Spleen (tissue), 7 donors: Measurements from ENCODE around the gene CCDC102B.

Experiments
- POLR2A ChIP-seq, 3 donors: fragments of 450-650 bp; IDR thresholded peaks; one replicate each; pipeline ENCODE4 v1.5.1; 2017; ENCODE audit warnings: antibody characterized with exemption in 3 of 3, mild to moderate bottlenecking in 1 of 3
- POLR2AphosphoS5 ChIP-seq, 3 donors: sonication (generic); formaldehyde crosslinking; IDR thresholded peaks; one replicate each; pipeline ENCODE4 v1.5.1; 2017; ENCODE audit warnings: antibody characterized with exemption in 3 of 3
- TF ChIP-seq, protein P1 (sequence below), 11 experiments: fragments of 200-600 bp in 7 of 11; fragments of 450-650 bp in 4 of 11; sonication (generic) in 4 of 11; IDR thresholded peaks in 8 of 11; conservative IDR thresholded peaks in 3 of 11; 1 replicate in 7 of 11; 2 replicates in 4 of 11; pipeline versions ENCODE4 v1.4.0 to v1.8.0; 2016 to 2021; ENCODE audit warnings: antibody characterized with exemption in 11 of 11, inconsistent platforms in 4 of 11, mild to moderate bottlenecking in 1 of 11
- donor health status: DM: no; HTN: no; CAD: no; lungs with moderate emphysema.
- donor health status: DM: no; HTN: no; CAD: no.
- donor health status: DM: no; HTN: no; CAD: no.

DNA sequence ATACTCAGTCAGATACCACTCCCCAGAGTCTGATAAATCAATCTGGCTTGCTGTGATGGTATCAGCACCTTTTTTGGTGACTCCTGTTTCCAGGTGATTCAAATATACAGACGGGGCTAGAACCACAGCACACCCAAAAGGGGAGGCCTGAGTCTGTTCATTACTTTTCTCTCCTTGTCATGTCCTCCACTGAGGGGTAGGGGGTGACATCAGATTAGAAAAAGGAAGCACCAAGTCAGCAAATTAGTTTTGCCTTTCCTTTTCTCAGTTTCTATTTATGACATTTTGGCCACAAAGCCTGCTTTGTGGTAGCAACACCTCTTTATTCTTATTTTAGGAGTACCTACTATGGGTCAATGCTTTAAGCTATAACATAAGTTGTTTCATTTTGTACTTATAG lies 127.4 kb downstream of the CCDC102B start:
- no peak for TF ChIP-seq POLR2A (IDR thresholded peaks at IDR 0.05)
- TF ChIP-seq, protein P1, sequence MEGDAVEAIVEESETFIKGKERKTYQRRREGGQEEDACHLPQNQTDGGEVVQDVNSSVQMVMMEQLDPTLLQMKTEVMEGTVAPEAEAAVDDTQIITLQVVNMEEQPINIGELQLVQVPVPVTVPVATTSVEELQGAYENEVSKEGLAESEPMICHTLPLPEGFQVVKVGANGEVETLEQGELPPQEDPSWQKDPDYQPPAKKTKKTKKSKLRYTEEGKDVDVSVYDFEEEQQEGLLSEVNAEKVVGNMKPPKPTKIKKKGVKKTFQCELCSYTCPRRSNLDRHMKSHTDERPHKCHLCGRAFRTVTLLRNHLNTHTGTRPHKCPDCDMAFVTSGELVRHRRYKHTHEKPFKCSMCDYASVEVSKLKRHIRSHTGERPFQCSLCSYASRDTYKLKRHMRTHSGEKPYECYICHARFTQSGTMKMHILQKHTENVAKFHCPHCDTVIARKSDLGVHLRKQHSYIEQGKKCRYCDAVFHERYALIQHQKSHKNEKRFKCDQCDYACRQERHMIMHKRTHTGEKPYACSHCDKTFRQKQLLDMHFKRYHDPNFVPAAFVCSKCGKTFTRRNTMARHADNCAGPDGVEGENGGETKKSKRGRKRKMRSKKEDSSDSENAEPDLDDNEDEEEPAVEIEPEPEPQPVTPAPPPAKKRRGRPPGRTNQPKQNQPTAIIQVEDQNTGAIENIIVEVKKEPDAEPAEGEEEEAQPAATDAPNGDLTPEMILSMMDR (IDR thresholded peaks at IDR 0.05 in 8 of 11, conservative IDR thresholded peaks at IDR 0.05 in 3 of 11), result no peak
- no peak for TF ChIP-seq POLR2AphosphoS5 (IDR thresholded peaks at IDR 0.05)
